HPDE6-E6E7 (cell line): ENCODE measurements around the gene TTLL3.

ENCODE experiments used
- DNase-seq: peaks from one replicate; pipeline ENCODE4 v3.0.0; 2011; ENCODE audit warnings: missing footprints; ENCODE audit errors: extremely low spot score

The TTLL3 gene

GRCh38 chr3:9781978-9782603, 28.0 kb upstream of the TTLL3 start:
- no peak for DNase-seq

DNA sequence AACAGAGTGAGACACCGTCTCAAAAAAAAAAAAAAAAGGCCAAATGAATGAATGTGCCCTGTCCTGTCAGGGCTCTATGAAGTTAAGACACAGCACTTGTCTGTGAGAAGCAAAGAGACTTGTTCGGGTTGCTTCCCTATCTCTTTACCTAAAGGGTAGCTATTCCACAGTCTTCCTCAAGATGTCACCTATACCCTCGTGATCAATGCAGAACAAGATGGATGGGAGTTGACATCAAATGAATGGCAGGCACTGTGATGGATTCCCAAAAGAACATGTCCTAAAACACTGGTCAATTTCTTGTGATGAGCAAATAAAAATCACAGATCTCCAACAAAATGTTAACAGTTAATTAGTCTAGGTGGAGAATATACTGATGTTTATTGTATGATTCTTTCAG, 27.3 kb upstream of the TTLL3 start:
- DNase-seq, result no peak

DNA sequence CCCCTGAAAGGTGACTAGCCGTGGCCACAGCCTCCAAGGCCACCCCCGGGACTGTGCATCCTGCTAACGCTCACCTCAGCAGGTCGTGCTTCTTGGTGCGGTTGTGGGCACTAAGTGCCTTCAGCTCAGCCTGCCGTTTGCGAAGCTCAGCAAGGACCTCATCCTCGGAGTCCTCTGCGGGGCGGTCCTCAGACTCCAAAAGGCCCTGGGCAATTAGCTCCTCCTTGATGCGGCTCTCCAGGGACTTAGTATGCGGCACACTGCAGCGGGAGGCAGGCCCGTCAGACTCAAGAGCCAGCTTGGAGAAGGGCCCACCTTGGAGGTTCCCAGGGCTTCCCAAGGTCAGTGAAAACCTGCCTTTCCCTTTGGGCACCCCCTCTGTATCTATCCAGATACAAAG, 26.1 kb upstream of the TTLL3 start:
- no peak for DNase-seq

- DNase-seq, result no peak
Observed at GRCh38 chr3:9784965-9785364, 25.1 kb upstream of the TTLL3 start.

DNA sequence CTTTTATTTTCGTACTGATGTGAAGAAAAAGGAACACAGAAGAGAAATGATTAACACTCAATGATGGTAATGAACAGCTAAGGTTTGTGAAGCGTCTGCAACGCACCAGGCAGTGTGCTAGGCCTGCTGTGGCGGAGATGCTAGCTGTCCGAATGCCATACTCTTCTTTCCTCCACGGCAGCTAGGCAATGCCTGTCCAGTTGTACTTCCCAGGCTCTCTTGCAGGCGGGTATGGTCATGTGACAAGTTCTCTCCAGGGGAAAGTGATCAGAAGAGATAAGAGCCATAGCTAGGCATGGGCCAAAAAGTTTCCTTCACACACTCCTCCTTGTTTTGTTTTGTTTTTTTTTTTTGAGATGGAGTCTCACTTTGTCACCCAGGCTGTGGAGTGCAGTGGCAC, 24.5 kb upstream of the TTLL3 start:
- DNase-seq, result no peak

DNA sequence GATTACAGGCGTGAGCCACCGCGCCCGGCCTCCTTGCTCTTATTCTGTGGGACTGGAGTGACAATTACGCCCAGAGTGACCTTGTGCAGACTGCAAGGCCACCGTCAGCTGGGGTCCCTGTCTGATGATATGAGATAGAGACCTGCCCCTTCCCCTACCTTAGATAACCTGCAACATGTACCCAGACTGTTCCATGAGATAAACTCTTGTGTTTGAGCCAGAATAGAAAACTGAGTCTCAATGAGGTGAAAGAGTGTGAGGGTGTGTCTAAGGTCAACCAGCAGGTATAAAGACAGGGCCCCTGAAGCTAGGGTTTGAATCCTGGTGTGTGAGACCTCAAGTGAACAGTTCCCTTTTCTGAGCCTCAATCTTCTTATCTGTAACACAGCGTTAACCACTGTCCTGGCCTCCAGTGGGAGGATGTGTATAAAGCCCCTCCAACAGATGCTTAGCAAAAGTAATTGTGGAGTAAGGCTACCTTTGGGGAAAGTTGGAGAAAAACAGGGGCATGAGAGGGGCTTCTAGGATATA, 23.8 kb upstream of the TTLL3 start:
- no peak for DNase-seq

- DNase-seq, result no peak
Observed at GRCh38 chr3:9786825-9787669, 23.0 kb upstream of the TTLL3 start.

GRCh38 chr3:9787714-9788113, 22.3 kb upstream of the TTLL3 start:
- no peak for DNase-seq

DNA sequence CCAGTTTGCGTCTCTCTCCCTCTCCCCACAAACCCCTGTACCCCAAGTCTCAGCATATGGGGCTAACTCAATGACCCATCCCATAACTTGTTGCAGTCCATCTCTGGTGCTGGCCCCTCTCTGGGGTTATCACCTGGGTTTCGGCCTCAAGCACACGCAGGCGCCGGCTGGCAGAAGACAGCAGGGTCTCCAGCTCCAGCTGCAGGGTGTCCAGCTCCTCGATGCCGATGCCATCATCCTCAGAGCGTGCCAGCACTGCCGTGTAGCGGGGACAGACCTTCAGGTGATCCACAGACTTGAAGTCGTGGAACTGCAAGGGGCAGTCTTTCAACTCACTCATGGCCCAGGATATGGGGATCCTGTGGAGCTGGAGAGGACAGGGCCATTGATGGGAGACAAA, 18.9 kb upstream of the TTLL3 start:
- DNase-seq, result no peak

GRCh38 chr3:9791790-9792404, 18.2 kb upstream of the TTLL3 start:
- DNase-seq, result no peak

DNA sequence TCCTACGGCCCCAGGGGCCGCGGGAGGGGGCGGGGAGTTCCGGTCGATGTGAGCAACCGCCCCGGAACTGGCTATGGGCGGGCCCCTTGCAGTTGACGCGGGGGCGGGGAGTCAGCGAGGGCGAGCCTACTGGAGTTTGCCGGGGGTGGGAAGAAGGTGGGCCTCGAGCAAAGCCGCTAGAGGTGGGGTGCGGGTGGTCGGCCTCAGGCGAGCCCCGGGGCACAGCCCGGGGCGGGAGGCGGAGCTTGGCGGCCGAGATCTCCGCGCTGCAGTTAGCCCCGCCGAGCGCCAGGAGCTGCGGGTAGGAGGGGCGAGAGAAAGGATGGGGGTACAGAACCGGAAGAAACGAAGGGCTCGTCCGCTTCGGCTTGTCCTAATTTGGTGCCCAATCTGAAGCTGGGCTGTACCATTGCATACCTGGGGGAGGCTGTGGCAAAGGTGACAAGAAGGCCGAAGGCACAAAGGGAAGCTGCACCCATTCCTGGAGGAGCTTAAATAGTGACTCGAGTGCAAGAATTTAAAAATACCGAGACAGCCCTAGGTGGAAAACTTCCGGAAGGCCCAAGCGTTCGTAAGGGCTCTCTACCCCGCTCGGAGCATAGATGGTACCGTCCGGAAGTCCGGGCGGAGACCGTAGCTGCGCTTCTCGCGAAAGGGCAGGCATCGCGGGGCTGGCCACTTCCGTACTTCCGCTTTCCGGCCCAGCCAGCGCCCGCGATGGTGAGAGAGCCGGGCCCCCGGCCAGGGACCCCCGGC, 17.5 kb upstream of the TTLL3 start, which contains the start of the genes ARPC4 and TADA3:
TSS of gene ARPC4 (plus strand) at position 678 of the 756 bp plus-strand sequence. CDS start at position 718, 40 bp downstream.
TSS of gene TADA3 (minus strand) at position 69 of the 756 bp plus-strand sequence. CDS start 1,007 bp downstream, outside the sequence.
- DNase-seq, result peak; percentile 65

DNA sequence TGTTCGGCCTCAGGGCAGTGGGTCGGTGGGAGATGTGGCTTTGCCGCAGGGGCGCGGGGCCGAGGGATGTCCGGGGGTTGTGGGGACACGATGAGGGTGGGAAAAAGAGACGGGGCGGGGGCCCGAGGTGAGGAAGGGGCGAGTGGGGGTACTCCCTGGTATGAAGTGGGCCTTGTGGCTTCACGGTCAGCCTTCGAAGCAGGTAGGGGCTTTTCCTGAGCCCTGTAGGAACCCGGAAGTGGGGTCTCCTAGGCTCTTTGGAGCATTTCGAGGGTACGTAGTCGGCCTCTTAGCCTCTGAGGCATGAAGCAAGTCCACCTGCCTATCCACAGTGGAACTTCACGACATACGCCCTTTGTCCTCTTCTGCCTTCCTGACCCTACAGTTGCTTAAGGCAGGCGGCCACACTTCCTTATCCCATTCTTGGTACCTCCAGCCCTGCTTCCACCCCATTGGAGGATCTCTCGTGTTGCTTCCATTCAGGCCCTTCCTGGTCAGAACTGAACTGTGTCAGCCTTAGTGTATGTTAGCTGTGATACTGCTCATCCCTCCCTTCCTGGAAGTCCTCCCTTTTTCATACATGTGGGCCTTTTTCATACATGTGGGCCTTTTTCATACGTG, 16.8 kb upstream of the TTLL3 start:
- no peak for DNase-seq

GRCh38 chr3:9794400-9794799, 15.7 kb upstream of the TTLL3 start:
- no peak for DNase-seq

DNA sequence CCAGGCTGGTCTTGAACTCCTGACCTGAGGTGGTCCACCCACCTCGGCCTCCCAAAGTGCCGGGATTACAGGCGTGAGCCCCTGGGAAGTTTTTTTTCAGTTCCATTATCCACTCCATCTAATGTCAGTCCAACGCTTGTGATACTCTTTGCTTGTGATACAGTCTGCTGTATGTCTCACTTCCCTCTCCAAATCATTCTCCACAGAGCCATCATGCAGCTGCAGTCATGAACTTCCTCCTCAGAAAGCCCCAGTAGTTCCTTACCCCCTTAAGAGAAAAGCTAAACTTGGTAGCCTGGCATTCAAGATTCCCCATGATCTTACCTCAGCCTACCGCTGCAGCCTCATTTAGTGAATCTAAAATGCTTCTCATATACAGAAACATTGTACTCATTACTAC, 14.9 kb upstream of the TTLL3 start:
- DNase-seq, result no peak

GRCh38 chr3:9797196-9797945, 12.7 kb upstream of the TTLL3 start:
- DNase-seq, result no peak

- DNase-seq, result no peak
Observed at GRCh38 chr3:9800529-9800928, 9.5 kb upstream of the TTLL3 start.

GRCh38 chr3:9803494-9803893, 6.6 kb upstream of the TTLL3 start:
- no peak for DNase-seq

DNA sequence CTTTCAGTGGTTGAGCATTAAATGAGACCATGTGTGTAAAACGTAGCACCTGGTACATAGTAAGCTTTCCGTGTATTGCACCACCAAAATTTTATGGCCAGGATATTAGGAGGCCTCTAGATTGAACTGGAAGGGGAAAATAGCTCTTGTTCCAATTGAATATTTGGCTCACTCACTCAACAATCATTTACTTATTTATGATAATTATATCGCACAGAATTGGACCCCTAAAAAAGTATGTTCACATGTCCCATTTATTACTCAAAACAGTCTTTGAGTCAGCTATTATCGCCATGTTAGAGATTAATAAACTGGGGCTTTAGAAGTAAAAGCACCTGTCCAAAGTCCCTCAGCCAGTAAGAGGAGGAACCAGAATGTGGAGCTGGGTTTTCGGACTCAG, 5.1 kb upstream of the TTLL3 start:
- no peak for DNase-seq

DNA sequence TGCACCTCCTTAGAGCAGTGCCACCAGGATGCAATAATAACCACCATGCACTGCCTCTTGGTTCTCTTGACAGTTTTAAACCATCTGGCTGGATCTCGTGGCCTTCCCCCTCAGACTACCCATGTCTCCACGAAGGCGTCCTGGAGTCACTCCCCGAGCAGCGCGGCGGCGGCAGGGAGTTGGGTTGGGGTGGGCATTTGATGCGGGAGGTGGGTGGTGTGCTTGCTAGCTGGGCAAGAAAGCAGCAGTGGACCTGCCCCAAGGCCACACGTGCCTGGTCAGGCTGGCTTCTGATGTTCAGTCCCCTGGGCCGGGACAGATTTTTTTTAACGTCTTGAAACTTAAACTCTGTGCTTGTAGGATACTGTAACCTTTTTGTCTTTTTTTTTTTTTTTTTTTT, 3.9 kb upstream of the TTLL3 start:
- DNase-seq, result no peak
